GM20000 (cell line): ENCODE results near the gene CHCHD5.
"Not testable (repeated sequence)": the region's sequence is repeated elsewhere in the genome, so short reads cannot be mapped to it uniquely, and the experiment has no call there.

Source experiments
- DNase-seq: peaks from one replicate; pipeline ENCODE4 v3.0.0; 2012; ENCODE audit warnings: low spot score
- TF ChIP-seq, protein P1 (sequence below): IDR thresholded peaks from 2 replicates; pipeline ENCODE4 v1.5.1; 2012; ENCODE audit warnings: mild to moderate bottlenecking, control low read depth; ENCODE audit errors: extremely low read depth, missing control alignments

CHCHD5 gene

DNA sequence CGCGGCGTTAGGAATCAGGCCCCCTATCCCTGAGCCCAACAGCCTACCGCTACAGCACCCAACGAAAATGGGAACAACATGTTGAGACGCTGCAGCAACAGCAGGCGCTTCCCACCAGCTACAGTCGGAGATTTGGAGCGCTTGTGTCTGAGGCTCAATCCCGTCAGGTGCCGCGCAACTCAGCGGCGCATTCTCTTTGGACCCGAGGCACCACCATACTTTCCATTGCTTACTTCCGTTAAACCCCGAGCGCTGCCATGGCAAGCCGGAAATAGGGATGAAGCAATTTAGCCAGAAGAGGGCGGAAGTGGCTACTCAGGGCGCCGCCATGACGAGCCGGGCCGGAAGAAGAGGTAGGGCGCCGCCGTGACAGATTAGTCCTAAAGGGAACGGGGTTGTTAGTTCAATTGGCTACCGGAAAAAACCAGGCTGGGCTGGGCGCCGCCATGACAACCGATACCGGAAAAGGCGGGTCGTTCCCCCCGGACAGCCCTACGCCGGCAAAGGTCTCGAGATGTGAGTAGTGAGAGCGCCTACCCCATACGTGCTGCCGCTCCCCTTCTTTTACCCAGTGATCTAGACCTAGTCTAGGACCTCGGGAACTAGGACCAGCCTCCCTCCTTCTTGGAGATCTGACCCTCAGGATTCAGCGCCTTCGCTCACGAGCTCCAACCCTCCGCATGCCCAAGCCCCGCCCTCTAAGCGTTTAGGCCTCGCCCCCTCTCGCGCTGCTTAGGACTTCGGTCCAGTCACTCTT lies at the start of gene CHCHD5:
Gene CHCHD5, plus strand, starts transcription at position 476 of the 757 bp plus-strand sequence. Its CDS starts 39 bp downstream, at position 515.
- TF ChIP-seq, protein P1, sequence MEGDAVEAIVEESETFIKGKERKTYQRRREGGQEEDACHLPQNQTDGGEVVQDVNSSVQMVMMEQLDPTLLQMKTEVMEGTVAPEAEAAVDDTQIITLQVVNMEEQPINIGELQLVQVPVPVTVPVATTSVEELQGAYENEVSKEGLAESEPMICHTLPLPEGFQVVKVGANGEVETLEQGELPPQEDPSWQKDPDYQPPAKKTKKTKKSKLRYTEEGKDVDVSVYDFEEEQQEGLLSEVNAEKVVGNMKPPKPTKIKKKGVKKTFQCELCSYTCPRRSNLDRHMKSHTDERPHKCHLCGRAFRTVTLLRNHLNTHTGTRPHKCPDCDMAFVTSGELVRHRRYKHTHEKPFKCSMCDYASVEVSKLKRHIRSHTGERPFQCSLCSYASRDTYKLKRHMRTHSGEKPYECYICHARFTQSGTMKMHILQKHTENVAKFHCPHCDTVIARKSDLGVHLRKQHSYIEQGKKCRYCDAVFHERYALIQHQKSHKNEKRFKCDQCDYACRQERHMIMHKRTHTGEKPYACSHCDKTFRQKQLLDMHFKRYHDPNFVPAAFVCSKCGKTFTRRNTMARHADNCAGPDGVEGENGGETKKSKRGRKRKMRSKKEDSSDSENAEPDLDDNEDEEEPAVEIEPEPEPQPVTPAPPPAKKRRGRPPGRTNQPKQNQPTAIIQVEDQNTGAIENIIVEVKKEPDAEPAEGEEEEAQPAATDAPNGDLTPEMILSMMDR, result no peak

DNA sequence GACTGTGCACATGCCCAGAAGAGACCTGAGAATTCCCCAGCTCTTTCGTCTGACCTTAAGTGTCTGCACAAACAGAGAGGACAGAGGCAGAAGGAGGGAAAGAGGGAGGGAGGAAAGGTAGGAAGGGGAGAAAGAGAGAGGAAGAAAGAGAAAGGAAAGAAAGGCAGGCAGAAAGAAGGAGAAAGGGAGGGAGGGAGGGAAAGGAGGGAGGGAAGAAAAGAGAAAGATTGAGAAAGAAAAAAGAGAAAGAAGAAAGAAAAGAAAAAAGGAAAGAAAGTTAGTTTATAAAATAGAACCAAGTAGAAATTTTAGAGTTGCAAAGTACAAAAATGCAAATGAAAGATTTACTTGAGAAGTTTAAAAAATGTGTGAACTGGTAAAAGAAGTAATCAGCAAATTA lies 49.6 kb upstream of the CHCHD5 start:
- no peak for DNase-seq
- TF ChIP-seq, protein P1, result no peak

More for the DNA sequence above, at the start of gene CHCHD5:
- DNase-seq, result peak; percentile 86

DNA sequence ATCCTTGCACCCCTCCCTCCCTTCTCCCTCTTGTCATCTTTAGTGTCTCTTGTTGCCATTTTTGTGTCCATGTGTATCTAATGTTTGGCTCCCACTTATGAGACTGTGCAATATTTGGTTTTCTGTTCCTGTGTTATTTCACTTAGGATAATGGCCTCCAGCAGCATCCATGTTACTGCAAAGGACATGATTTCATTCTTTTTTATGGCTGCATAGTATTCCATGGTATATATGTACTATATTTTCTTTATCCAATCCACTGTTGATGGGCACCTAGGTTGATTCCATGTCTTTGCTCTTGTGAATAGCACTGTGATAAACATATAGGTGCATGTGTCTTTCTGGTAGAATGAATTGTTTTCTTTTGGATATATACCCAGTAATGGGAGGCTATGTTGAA lies 47.7 kb upstream of the CHCHD5 start:
- not testable (repeated sequence) for DNase-seq

DNA sequence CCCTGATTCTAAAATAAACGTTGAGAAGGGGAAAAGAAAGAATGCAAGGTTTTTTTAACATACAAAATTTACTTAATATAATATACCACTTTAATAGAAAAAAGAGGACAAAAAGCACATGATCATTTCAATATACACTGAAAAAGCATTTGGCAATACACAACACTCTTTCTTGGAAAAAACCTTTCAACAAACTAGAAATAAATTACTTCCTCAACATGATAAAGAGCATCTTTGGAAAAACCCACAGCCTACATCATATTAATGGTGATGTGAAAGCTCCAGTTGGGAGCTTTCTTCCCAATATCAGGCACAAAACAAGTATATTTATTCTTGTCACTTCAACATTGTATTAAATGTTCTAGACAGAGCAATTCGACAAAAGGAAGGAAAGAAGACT lies 45.1 kb upstream of the CHCHD5 start:
- TF ChIP-seq, protein P1, result no peak
- no peak for DNase-seq

DNA sequence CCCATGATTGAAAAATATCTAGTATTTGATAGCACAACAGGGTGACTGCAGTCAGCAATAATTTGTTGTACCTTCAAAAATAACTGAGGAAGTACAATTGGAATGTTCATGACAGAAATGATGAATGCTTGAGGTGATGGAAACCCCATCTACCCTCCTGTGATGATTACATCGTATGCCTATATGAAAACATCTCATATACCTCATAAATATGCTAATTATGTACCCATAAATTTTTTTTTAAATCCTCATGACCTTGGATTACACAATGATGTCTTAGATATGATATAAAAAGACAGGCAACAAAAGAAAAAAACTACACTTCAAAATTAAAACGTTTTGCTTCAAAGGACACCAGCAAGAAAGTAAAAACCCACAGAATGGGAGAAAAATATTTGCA lies 43.5 kb upstream of the CHCHD5 start:
- DNase-seq, result no peak
- TF ChIP-seq, protein P1, result no peak

DNA sequence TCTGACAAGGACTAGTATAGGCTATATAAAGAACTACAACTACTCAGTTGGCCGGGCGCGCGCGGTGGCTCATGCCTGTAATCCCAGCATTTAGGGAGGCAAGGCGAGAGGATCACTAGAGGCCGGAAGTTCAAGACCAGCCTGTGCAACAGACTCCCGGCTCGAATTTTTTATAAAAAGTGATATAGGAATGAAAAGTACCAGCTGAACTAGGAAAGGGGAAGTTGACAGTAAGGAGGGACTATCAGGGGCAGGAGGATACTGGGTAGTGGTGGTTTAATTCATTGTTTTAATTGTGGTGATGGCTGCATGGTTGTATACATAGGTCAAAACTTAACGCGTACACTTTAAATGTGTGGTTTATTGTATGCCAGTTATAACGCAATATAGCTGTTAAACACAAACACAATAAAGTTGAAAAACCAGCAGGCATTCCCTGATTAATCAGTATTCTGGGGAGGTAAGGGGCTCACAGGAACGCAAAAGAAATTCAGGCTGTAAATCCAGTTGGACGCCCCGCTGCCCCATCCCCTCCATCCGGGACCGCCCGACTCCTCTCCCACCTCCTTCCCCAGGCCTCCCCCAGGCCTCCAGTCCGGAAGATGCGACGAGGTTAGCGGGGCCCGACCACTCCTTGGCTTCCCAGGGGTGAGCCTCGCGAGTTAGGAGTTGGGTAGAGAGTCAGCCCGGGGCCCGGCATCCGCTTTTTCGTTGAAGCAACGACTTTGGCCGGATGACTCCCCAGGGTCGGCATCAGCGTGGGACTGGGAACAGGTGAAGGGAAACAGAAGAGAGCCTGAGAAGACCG lies 42.9 kb upstream of the CHCHD5 start:
- TF ChIP-seq, protein P1, result no peak
- peak; percentile 73 for DNase-seq

- DNase-seq, result peak; percentile 83
- TF ChIP-seq, protein P1, result no peak
Measured at GRCh38 chr2:112542123-112542983, 42.1 kb upstream of the CHCHD5 start, which contains the start of gene POLR1B. TSS of gene POLR1B (plus strand) at chr2:112542465. CDS start at chr2:112542495, 30 bp downstream.
